Measurements from ENCODE around the gene ADGRL2. TPM values are rescaled to one million over a fixed set of nuclear protein-coding genes. Genes with fewer than 3 reads are reported as not detected.

Gene ADGRL2
- total RNA-seq, 1 experiment from 2014 or later = 0.20 TPM

GRCh38 chr1:81797701-81798100 is 3.0 kb upstream of the ADGRL2 start:
- intact Hi-C loops (cut with micrococcal nuclease) = no loop called here
- no peaks in the 10 kb centered on the region for H3K27me3 ChIP-seq (ENCODE audit: insufficient read depth, low read length)
- no peaks in the 10 kb centered on the region; a peak in 1 of 4 replicates for H3K9me3 ChIP-seq (ENCODE audit: control insufficient read depth in 1 of 2, insufficient read depth in 1 of 2, low read depth in 1 of 2, low read length in 2 of 2)

GRCh38 chr1:81799939-81800694 is 617 bp upstream of the ADGRL2 start:
- RAD21 ChIA-PET (ENCODE audit: low non-redundant PET in 1 of 2, low total read pairs in 2 of 2, uncharacterized antibody in 2 of 2, unreplicated experiment in 2 of 2) = no interaction called here
- DNase-seq (ENCODE audit: low read depth, low spot score) (no peak), ATAC-seq (no peak)
- H3K79me2 ChIP-seq (ENCODE audit: insufficient read depth, low read length) = no peaks in the 10 kb centered on the region
- BruUV-seq (replicated peaks) = no TSS peak
- H3K27ac ChIP-seq (ENCODE audit: low read depth, low read length) = no peak overlapping the region
- H3K9me3 ChIP-seq (ENCODE audit: control insufficient read depth in 1 of 2, insufficient read depth in 1 of 2, low read depth in 1 of 2, low read length in 2 of 2) = no peaks in the 10 kb centered on the region; a peak in 1 of 4 replicates
- no peaks in the 10 kb centered on the region for H3K9me2 ChIP-seq (ENCODE audit: insufficient read depth)
- H3K4me3 ChIP-seq (replicated peaks in 1 of 2; ENCODE audit: low read depth in 1 of 2, low read length in 2 of 2) = no peak overlapping the region
- no peak overlapping the region for H3K4me2 ChIP-seq (ENCODE audit: low read length)
- POLR2A ChIA-PET = no interaction called here
- H2AFZ ChIP-seq (ENCODE audit: low read depth, low read length, poor library complexity, severe bottlenecking) = no peak overlapping the region
- no peaks in the 10 kb centered on the region for H3K27me3 ChIP-seq (ENCODE audit: insufficient read depth, low read length)
- intact Hi-C loops (cut with micrococcal nuclease) = no loop called here
- H3K36me3 ChIP-seq (ENCODE audit: control insufficient read depth in 1 of 2, insufficient read depth in 2 of 2, low read length in 2 of 2) = no peaks in the 10 kb centered on the region
- no peaks in the 10 kb centered on the region for H3K4me1 ChIP-seq (ENCODE audit: control insufficient read depth in 1 of 2, insufficient read depth in 2 of 2, low read length in 2 of 2)
- no peak for TF ChIP-seq ZFX (IDR thresholded peaks at IDR 0.05)
- no peak for TF ChIP-seq ZNF274 (IDR thresholded peaks at IDR 0.05; ENCODE audit: low read depth, low read length)
- no peak for TF ChIP-seq EZH2phosphoT487 (IDR thresholded peaks at IDR 0.05; ENCODE audit: borderline replicate concordance)
- TF ChIP-seq SIN3A (IDR thresholded peaks at IDR 0.05; ENCODE audit: low read depth) = no peak
- no peak for TF ChIP-seq MAX (IDR thresholded peaks at IDR 0.05)
- TF ChIP-seq REST (IDR thresholded peaks at IDR 0.05; ENCODE audit: low read depth) = no peak
- no peak for TF ChIP-seq CBX3 (IDR thresholded peaks at IDR 0.05; ENCODE audit: low read depth)
- no peak for TF ChIP-seq FOSL1 (IDR thresholded peaks at IDR 0.05; ENCODE audit: low read depth)
- H3K9ac ChIP-seq (ENCODE audit: low read length) = no peak overlapping the region
- CTCF ChIA-PET = interaction anchor here (0.8 kb wide), 1 partner anchor 154 kb away, joined by 3 read pairs; no protein-coding TSS in a partner anchor
- no peaks in the 10 kb centered on the region for H4K20me1 ChIP-seq (ENCODE audit: insufficient read depth)

More at GRCh38 chr1:81797701-81798100, 3.0 kb upstream of the ADGRL2 start:
- H3K4me3 ChIP-seq (replicated peaks in 1 of 2; ENCODE audit: low read depth in 1 of 2, low read length in 2 of 2) = no peak overlapping the region
- POLR2A ChIA-PET = no interaction called here
- CTCF ChIA-PET = no interaction called here
- RAD21 ChIA-PET (ENCODE audit: low non-redundant PET in 1 of 2, low total read pairs in 2 of 2, uncharacterized antibody in 2 of 2, unreplicated experiment in 2 of 2) = no interaction called here
- no peak overlapping the region for H3K9ac ChIP-seq (ENCODE audit: low read length)
- BruUV-seq (replicated peaks) = no TSS peak
- no peak for TF ChIP-seq ELF1 (IDR thresholded peaks at IDR 0.05; ENCODE audit: borderline replicate concordance, low read depth)
- no peak for TF ChIP-seq POLR2A (IDR thresholded peaks at IDR 0.05; ENCODE audit: borderline replicate concordance, extremely low read depth, insufficient read depth, insufficient read length)
- TF ChIP-seq EZH2 (IDR thresholded peaks at IDR 0.05) = no peak
- no peak for TF ChIP-seq MAX (IDR thresholded peaks at IDR 0.05)
- H2AFZ ChIP-seq (ENCODE audit: low read depth, low read length, poor library complexity, severe bottlenecking) = no peak overlapping the region
- no peak overlapping the region for H3K4me2 ChIP-seq (ENCODE audit: low read length)
- H4K20me1 ChIP-seq (ENCODE audit: insufficient read depth) = no peaks in the 10 kb centered on the region
- H3K9me2 ChIP-seq (ENCODE audit: insufficient read depth) = no peaks in the 10 kb centered on the region
- H3K79me2 ChIP-seq (ENCODE audit: insufficient read depth, low read length) = no peaks in the 10 kb centered on the region
- no peaks in the 10 kb centered on the region for H3K36me3 ChIP-seq (ENCODE audit: control insufficient read depth in 1 of 2, insufficient read depth in 2 of 2, low read length in 2 of 2)
- DNase-seq (ENCODE audit: low read depth, low spot score) (no peak), ATAC-seq (no peak)
- H3K4me1 ChIP-seq (ENCODE audit: control insufficient read depth in 1 of 2, insufficient read depth in 2 of 2, low read length in 2 of 2) = no peaks in the 10 kb centered on the region
- no peak overlapping the region for H3K27ac ChIP-seq (ENCODE audit: low read depth, low read length)
